Activated CD4-positive, alpha-beta T cell treated with anti-CD3 and anti-CD28 coated beads for 1 hour (primary cell): ENCODE measurements around the gene TCEAL6.
"Not testable (repeated sequence)": the region's sequence is repeated elsewhere in the genome, so short reads cannot be mapped to it uniquely, and the experiment has no call there.

Experiments
- DNase-seq: peaks from one replicate; pipeline ENCODE4 v3.0.0-alpha.2; 2020

The TCEAL6 gene

DNA sequence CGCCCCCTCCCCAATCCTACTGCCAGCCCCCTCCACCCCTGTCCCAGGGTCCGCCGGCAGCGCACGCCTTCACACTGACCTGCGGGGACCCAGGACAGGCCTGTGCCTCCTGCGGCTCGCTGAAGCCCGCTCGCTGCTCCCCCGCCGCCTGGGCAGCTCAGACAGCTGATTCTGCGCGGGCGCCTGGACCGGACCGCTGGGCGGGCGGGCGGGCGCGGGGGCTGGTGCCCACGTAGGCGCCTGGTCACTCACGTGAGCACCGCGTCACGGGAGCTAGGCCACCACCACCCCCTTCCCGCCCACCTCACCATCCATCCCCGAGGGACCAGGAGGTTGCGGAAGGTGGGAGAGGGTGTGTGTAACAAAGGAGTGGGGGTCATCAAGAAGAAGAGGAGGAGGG is at the start of gene TCEAL6:
Gene TCEAL6 (minus strand): TSS at position 208 of the 400 bp plus-strand sequence.
- not testable (repeated sequence) for DNase-seq

- DNase-seq = no peak
These were observed 43.9 kb upstream of the TCEAL6 start for GRCh38 chrX:102185967-102186720.

- peak; percentile 39 for DNase-seq
These were observed 13.5 kb upstream of the TCEAL6 start, which contains the start of gene BEX5 for GRCh38 chrX:102155806-102156179. TSS of gene BEX5 (minus strand) at chrX:102155977. CDS start at chrX:102154265, 1,712 bp downstream.

GRCh38 chrX:102154900-102155805 is 12.9 kb upstream of the TCEAL6 start:
- DNase-seq = no peak

DNA sequence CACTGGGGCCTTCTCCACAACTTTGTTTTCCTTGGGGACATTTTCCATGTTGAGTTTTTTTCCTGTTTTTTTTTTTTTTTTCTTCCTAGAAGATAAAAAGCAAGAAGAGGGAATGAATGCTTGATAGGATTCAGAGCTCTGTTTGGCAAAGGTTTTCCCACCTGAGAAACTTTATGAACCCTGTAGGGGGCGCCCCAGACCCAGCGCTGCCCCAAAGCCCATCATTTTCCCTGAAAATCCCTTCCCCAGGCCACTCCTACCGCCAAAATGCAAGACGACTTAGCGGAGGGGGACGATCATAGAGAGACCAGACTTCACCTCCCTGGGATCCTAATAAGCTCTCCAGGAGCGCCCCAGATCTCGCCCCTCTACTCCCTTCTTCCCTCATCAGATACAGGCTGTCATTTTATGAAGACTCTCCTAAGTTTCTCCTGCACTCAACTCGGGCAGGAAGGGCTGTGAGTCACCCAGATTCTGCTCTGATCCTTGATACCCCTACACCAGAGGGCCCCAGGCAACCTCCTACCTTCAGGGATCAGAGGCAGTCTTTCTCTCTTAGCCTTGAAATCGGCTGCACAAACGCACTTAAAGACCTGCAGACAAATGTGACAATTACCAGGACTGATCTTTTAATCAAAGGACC is 12.1 kb upstream of the TCEAL6 start:
- DNase-seq = no peak

GRCh38 chrX:102141631-102142030 is 650 bp downstream of the TCEAL6 start:
- not testable (repeated sequence) for DNase-seq

GRCh38 chrX:102140876-102141275 is 1.4 kb downstream of the TCEAL6 start:
- not testable (repeated sequence) for DNase-seq

DNA sequence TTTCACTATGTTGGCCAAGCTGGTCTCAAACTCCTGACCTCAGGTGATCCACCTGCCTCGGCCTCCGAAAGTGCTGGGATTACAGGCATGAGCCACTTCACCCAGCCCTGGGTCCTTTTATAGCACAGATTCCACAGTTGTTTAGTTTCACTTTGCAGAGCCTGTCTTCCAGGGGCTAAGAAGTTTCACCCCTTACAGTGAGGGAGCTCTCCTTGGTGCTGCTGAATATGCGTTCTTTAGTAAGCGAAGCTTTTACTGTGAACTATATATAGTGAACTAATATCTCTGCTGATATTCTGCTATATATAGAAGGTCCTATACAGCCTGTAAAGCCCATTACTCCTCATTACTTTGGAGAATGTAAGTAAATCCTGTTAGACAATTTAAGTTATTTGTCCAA is 4.2 kb downstream of the TCEAL6 start:
- no peak for DNase-seq

DNA sequence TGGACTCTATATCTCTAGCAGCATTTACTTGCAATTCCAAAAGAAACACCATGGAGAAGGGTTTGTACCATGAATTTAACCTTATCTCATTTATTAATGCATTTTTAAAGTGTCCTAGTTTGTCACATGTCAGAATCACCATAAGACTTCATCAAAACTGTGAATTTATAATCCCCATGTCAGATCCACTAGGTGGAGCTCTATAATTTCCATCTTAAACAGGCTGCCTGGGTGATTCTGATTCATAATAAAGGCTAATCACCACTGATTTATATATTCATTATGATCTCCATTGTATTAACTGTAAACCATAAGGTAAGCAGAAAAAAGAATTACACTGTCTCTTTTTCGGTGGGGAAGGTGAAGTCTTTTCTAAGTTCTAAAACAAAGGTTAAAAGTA is 12.8 kb downstream of the TCEAL6 start:
- DNase-seq = no peak

DNA sequence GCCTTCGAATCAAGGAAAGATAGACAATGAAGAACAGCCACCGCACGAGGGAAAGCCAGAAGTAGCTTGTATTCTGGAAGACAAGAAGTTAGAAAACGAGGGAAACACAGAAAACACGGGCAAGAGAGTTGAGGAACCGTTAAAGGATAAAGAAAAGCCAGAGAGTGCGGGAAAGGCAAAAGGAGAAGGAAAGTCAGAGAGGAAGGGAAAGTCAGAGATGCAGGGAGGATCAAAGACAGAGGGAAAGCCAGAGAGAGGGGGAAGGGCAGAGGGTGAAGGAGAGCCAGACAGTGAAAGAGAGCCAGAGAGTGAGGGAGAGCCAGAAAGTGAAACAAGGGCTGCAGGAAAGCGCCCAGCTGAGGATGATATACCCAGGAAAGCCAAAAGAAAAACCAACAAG is 15.4 kb downstream of the TCEAL6 start:
- DNase-seq = no peak

GRCh38 chrX:102126080-102126818 is 16.0 kb downstream of the TCEAL6 start:
- DNase-seq = not testable (repeated sequence)

DNA sequence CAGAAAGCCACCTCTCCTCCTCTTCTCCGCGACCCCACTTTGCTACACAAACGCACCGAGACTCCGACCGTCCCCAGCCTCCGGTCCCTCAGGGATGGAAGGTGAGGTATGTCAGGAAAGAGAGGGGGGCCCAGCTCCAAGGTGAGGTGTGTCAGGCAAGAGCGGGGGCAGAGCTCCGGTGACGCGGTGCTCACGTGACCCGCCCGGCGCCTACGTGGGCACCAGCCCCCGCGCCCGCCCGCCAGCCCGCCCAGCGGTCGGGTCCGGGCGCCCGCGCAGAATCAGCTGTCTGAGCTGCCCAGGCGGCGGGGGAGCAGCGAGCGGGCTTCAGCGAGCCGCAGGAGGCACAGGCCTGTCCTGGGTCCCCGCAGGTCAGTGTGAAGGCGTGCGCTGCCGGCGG is 16.8 kb downstream of the TCEAL6 start, which contains the start of gene TCEAL2:
Gene TCEAL2 (plus strand): TSS at position 244 of the 400 bp plus-strand sequence. CDS start 1,152 bp downstream, outside the sequence.
- not testable (repeated sequence) for DNase-seq

- not testable (repeated sequence) for DNase-seq
These were observed 17.3 kb downstream of the TCEAL6 start for GRCh38 chrX:102125014-102125413.

- DNase-seq = no peak
These were observed 26.5 kb downstream of the TCEAL6 start for GRCh38 chrX:102115748-102116147.

DNA sequence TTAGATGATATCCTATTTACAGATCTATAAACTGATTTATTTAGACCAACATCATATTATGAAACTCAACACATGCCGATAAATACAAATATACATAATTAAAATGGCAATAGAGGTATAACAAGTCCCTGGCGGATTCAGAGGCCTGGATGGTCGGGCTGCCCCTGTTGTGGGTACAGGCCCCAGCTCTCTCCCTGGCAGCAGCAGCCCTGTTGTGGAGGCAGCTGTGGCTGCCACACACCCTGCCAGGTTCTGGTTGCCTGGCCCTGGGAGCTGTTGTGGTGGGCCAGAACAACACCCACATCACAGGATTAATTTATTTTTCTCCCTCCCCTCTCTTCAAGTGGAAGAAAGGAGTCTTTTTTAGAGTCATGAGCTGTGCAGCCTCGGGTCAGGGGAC is 28.9 kb downstream of the TCEAL6 start:
- DNase-seq = no peak
